GM23338 (cell line): ENCODE measurements around the gene SPRED2. TPM values are rescaled to one million over a fixed set of nuclear protein-coding genes. Genes with fewer than 3 reads are reported as not detected.

ENCODE experiments used
- ATAC-seq: fragments of 200-7000 bp; cut with Tn5 transposase; 3 replicates; pipeline ENCODE4 v1.9.1; 2020
- DNase-seq: peaks from one replicate; pipeline ENCODE4 v3.0.0-alpha.2; 2015; ENCODE audit warnings: low spot score
- H2AFZ ChIP-seq: fragments of 200-600 bp; sonication (generic); 2 replicates; pipeline ENCODE4 v1.8.0; 2016; ENCODE audit warnings: antibody characterized with exemption, mild to moderate bottlenecking, moderate library complexity
- H3F3A ChIP-seq: fragments of 200-600 bp; sonication (generic); replicated peaks from 2 replicates; pipeline ENCODE4 v1.8.0; 2017; ENCODE audit warnings: antibody characterized with exemption, mixed run types, low read depth
- H3K27ac ChIP-seq: fragments of 200-600 bp; sonication (generic); 2 replicates; pipeline ENCODE4 v1.6.1; 2016; ENCODE audit warnings: low read depth
- H3K27me3 ChIP-seq: fragments of 200-600 bp; sonication (generic); 2 replicates; pipeline ENCODE4 v1.8.0; 2016; ENCODE audit warnings: mild to moderate bottlenecking, mixed run types, moderate library complexity; ENCODE audit not compliant: insufficient read depth
- H3K36me3 ChIP-seq: fragments of 200-600 bp; sonication (generic); 2 replicates; pipeline ENCODE4 v1.8.0; 2016; ENCODE audit warnings: mild to moderate bottlenecking; ENCODE audit not compliant: insufficient read depth
- H3K4me1 ChIP-seq: fragments of 200-600 bp; sonication (generic); 2 replicates; pipeline ENCODE4 v1.8.0; 2016; ENCODE audit warnings: mild to moderate bottlenecking, moderate library complexity; ENCODE audit not compliant: insufficient read depth
- H3K4me2 ChIP-seq: fragments of 200-600 bp; sonication (generic); 2 replicates; pipeline ENCODE4 v1.7.1; 2017; ENCODE audit warnings: mixed run types
- H3K4me3 ChIP-seq: fragments of 200-600 bp; sonication (generic); 2 replicates; pipeline ENCODE4 v1.6.1; 2016; ENCODE audit warnings: mixed run types
- H3K79me2 ChIP-seq: fragments of 200-600 bp; sonication (generic); replicated peaks from 2 replicates; pipeline ENCODE4 v1.8.0; 2017; ENCODE audit warnings: mild to moderate bottlenecking; ENCODE audit not compliant: insufficient read depth
- H3K9me2 ChIP-seq: fragments of 200-600 bp; sonication (generic); 2 replicates; pipeline ENCODE4 v1.8.0; 2017; ENCODE audit not compliant: insufficient read depth
- H4K20me1 ChIP-seq: fragments of 200-600 bp; sonication (generic); replicated peaks from 2 replicates; pipeline ENCODE4 v1.8.0; 2017; ENCODE audit warnings: mild to moderate bottlenecking; ENCODE audit not compliant: insufficient read depth
- H3K27ac Mint-ChIP-seq: 2 replicates; pipeline ENCODE4 v1.8.0; 2020; ENCODE audit warnings: inconsistent platforms, mild to moderate bottlenecking, moderate library complexity, mixed read lengths
- H3K27me3 Mint-ChIP-seq: 3 replicates; pipeline ENCODE4 v1.8.0; 2022; ENCODE audit warnings: low read depth, mild to moderate bottlenecking, moderate library complexity, mixed read lengths, inconsistent platforms; ENCODE audit not compliant: insufficient read depth, poor library complexity
- H3K36me3 Mint-ChIP-seq: 3 replicates; pipeline ENCODE4 v1.8.0; 2021; ENCODE audit warnings: low read depth, mild to moderate bottlenecking, inconsistent platforms, moderate library complexity, mixed read lengths
- H3K4me1 Mint-ChIP-seq: 3 replicates; pipeline ENCODE4 v1.8.0; 2020; ENCODE audit warnings: mild to moderate bottlenecking, inconsistent platforms, mixed read lengths
- H3K4me3 Mint-ChIP-seq: 3 replicates; pipeline ENCODE4 v1.8.0; 2021; ENCODE audit warnings: moderate library complexity, mild to moderate bottlenecking, inconsistent platforms, mixed read lengths
- H3K9me3 Mint-ChIP-seq: 3 replicates; pipeline ENCODE4 v1.8.0; 2020; ENCODE audit warnings: moderate library complexity, mild to moderate bottlenecking, inconsistent platforms, mixed read lengths
- ETS1 ChIP-seq: IDR thresholded peaks from 2 replicates; pipeline ENCODE4 v1.6.1; 2016; ENCODE audit warnings: antibody characterized with exemption
- EZH2phosphoT487 ChIP-seq: fragments of 200-600 bp; sonication (generic); IDR thresholded peaks from one replicate; pipeline ENCODE4 v1.8.1; 2018; ENCODE audit warnings: antibody characterized with exemption; ENCODE audit not compliant: unreplicated experiment
- POLR2AphosphoS5 ChIP-seq: IDR thresholded peaks from 2 replicates; pipeline ENCODE4 v1.6.1; 2016; ENCODE audit warnings: antibody characterized with exemption, low read depth
- ZNF331 ChIP-seq: fragments of 250-450 bp; sonication (Bioruptor Pico); IDR thresholded peaks from 2 replicates; pipeline ENCODE4 v1.5.0; 2020; ENCODE audit warnings: low read depth, mild to moderate bottlenecking, moderate library complexity
- polyA plus RNA-seq: library from polyadenylated mRNA; unstranded; fragments of >200 nt; fragmentation: Nextera tagmentation; extraction: Ambion mirVana; gene quantifications from 2 replicates; pipeline ENCODE4 v1.2.1, GENCODE V29; 2016
- total RNA-seq: library from RNA; depleted of rRNA; stranded (reverse); fragments of >200 nt; shearing (Covaris generic); gene quantifications from 2 replicates; pipeline ENCODE4 v1.2.3, GENCODE V29; 2014
- TF ChIP-seq, protein P1 (sequence below), 2 experiments: fragments of 200-600 bp in 1 of 2; sonication (generic) in 1 of 2; conservative IDR thresholded peaks; 2 replicates each; pipeline versions ENCODE4 v1.5.1 to v1.6.1; 2016 to 2017; ENCODE audit warnings: antibody characterized with exemption in 2 of 2, low read depth in 2 of 2, mild to moderate bottlenecking in 2 of 2, moderate library complexity in 1 of 2
- TF ChIP-seq, protein P2 (sequence below): fragments of 250-450 bp; sonication (Bioruptor Pico); IDR thresholded peaks from 2 replicates; pipeline ENCODE4 v1.5.0; 2020; ENCODE audit warnings: mild to moderate bottlenecking, moderate library complexity
- TF ChIP-seq, protein P3 (sequence below): IDR thresholded peaks from one replicate; pipeline ENCODE4 v1.6.1; 2018; ENCODE audit warnings: antibody characterized with exemption; ENCODE audit not compliant: unreplicated experiment

The SPRED2 gene
- total and polyA plus RNA-seq, 2 experiments from 2014 or later = 8.7 to 13.0 TPM

DNA sequence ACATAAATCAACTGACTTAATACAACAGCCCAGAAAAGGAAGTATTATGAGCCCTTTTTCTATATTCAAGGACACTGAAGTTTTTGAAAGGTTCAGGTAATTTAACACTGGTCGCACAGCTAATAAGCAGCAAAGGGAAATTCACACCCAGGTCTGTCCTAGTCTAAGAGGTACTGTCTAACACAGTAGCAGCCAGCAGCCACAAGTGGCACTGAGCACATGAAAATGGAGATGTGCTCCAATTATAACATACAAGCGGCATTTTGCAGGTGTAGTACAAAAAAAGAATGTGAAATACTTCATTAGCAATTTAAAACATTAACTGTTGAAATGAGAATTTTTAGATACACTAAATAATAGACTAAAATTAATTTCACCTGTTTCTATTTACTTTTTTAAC lies 23.4 kb downstream of the SPRED2 start:
- H3K4me3 ChIP-seq = no peak overlapping the region
- ATAC-seq (no peak), DNase-seq (no peak)
- Mint-ChIP-seq H3K9me3 (no peaks in the 10 kb centered on the region), H3K27me3 (peaks cover 10% of the 10 kb centered on the region), H3K27ac (no peak overlapping the region), H3K36me3 (no peaks in the 10 kb centered on the region), H3K4me3 (no peak overlapping the region), H3K4me1 (peaks cover 66% of the 10 kb centered on the region)
- no peak overlapping the region for H3K4me2 ChIP-seq
- peaks cover 44% of the 10 kb centered on the region for H3K79me2 ChIP-seq
- H3K9me2 ChIP-seq = no peaks in the 10 kb centered on the region
- no peak overlapping the region for H3K27ac ChIP-seq
- no peak overlapping the region for H2AFZ ChIP-seq
- H3K36me3 ChIP-seq = no peaks in the 10 kb centered on the region
- no peak for TF ChIP-seq POLR2AphosphoS5
- TF ChIP-seq, protein P1, sequence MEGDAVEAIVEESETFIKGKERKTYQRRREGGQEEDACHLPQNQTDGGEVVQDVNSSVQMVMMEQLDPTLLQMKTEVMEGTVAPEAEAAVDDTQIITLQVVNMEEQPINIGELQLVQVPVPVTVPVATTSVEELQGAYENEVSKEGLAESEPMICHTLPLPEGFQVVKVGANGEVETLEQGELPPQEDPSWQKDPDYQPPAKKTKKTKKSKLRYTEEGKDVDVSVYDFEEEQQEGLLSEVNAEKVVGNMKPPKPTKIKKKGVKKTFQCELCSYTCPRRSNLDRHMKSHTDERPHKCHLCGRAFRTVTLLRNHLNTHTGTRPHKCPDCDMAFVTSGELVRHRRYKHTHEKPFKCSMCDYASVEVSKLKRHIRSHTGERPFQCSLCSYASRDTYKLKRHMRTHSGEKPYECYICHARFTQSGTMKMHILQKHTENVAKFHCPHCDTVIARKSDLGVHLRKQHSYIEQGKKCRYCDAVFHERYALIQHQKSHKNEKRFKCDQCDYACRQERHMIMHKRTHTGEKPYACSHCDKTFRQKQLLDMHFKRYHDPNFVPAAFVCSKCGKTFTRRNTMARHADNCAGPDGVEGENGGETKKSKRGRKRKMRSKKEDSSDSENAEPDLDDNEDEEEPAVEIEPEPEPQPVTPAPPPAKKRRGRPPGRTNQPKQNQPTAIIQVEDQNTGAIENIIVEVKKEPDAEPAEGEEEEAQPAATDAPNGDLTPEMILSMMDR (conservative IDR thresholded peaks at IDR 0.05; ENCODE audit: low read depth in 2 of 2) = no peak
- TF ChIP-seq, protein P2, sequence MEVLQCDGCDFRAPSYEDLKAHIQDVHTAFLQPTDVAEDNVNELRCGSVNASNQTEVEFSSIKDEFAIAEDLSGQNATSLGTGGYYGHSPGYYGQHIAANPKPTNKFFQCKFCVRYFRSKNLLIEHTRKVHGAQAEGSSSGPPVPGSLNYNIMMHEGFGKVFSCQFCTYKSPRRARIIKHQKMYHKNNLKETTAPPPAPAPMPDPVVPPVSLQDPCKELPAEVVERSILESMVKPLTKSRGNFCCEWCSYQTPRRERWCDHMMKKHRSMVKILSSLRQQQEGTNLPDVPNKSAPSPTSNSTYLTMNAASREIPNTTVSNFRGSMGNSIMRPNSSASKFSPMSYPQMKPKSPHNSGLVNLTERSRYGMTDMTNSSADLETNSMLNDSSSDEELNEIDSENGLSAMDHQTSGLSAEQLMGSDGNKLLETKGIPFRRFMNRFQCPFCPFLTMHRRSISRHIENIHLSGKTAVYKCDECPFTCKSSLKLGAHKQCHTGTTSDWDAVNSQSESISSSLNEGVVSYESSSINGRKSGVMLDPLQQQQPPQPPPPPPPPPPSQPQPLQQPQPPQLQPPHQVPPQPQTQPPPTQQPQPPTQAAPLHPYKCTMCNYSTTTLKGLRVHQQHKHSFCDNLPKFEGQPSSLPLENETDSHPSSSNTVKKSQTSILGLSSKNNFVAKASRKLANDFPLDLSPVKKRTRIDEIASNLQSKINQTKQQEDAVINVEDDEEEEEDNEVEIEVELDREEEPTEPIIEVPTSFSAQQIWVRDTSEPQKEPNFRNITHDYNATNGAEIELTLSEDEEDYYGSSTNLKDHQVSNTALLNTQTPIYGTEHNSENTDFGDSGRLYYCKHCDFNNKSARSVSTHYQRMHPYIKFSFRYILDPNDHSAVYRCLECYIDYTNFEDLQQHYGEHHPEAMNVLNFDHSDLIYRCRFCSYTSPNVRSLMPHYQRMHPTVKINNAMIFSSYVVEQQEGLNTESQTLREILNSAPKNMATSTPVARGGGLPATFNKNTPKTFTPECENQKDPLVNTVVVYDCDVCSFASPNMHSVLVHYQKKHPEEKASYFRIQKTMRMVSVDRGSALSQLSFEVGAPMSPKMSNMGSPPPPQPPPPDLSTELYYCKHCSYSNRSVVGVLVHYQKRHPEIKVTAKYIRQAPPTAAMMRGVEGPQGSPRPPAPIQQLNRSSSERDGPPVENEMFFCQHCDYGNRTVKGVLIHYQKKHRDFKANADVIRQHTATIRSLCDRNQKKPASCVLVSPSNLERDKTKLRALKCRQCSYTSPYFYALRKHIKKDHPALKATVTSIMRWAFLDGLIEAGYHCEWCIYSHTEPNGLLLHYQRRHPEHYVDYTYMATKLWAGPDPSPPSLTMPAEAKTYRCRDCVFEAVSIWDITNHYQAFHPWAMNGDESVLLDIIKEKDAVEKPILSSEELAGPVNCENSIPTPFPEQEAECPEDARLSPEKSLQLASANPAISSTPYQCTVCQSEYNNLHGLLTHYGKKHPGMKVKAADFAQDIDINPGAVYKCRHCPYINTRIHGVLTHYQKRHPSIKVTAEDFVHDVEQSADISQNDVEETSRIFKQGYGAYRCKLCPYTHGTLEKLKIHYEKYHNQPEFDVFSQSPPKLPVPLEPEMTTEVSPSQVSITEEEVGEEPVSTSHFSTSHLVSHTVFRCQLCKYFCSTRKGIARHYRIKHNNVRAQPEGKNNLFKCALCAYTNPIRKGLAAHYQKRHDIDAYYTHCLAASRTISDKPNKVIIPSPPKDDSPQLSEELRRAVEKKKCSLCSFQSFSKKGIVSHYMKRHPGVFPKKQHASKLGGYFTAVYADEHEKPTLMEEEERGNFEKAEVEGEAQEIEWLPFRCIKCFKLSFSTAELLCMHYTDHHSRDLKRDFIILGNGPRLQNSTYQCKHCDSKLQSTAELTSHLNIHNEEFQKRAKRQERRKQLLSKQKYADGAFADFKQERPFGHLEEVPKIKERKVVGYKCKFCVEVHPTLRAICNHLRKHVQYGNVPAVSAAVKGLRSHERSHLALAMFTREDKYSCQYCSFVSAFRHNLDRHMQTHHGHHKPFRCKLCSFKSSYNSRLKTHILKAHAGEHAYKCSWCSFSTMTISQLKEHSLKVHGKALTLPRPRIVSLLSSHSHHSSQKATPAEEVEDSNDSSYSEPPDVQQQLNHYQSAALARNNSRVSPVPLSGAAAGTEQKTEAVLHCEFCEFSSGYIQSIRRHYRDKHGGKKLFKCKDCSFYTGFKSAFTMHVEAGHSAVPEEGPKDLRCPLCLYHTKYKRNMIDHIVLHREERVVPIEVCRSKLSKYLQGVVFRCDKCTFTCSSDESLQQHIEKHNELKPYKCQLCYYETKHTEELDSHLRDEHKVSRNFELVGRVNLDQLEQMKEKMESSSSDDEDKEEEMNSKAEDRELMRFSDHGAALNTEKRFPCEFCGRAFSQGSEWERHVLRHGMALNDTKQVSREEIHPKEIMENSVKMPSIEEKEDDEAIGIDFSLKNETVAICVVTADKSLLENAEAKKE (CRISPR knock-in tag) = no peak
- TF ChIP-seq ZNF331 = no peak
- no peak for TF ChIP-seq ETS1
- TF ChIP-seq, protein P3, sequence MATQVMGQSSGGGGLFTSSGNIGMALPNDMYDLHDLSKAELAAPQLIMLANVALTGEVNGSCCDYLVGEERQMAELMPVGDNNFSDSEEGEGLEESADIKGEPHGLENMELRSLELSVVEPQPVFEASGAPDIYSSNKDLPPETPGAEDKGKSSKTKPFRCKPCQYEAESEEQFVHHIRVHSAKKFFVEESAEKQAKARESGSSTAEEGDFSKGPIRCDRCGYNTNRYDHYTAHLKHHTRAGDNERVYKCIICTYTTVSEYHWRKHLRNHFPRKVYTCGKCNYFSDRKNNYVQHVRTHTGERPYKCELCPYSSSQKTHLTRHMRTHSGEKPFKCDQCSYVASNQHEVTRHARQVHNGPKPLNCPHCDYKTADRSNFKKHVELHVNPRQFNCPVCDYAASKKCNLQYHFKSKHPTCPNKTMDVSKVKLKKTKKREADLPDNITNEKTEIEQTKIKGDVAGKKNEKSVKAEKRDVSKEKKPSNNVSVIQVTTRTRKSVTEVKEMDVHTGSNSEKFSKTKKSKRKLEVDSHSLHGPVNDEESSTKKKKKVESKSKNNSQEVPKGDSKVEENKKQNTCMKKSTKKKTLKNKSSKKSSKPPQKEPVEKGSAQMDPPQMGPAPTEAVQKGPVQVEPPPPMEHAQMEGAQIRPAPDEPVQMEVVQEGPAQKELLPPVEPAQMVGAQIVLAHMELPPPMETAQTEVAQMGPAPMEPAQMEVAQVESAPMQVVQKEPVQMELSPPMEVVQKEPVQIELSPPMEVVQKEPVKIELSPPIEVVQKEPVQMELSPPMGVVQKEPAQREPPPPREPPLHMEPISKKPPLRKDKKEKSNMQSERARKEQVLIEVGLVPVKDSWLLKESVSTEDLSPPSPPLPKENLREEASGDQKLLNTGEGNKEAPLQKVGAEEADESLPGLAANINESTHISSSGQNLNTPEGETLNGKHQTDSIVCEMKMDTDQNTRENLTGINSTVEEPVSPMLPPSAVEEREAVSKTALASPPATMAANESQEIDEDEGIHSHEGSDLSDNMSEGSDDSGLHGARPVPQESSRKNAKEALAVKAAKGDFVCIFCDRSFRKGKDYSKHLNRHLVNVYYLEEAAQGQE = no peak
- TF ChIP-seq EZH2phosphoT487 = no peak
- no peaks in the 10 kb centered on the region for H3F3A ChIP-seq
- peaks cover 57% of the 10 kb centered on the region for H3K4me1 ChIP-seq
- peaks cover 27% of the 10 kb centered on the region for H4K20me1 ChIP-seq
- H3K27me3 ChIP-seq = no peaks in the 10 kb centered on the region
